Measurements from ENCODE around the gene FAM114A2.

The FAM114A2 gene

DNA sequence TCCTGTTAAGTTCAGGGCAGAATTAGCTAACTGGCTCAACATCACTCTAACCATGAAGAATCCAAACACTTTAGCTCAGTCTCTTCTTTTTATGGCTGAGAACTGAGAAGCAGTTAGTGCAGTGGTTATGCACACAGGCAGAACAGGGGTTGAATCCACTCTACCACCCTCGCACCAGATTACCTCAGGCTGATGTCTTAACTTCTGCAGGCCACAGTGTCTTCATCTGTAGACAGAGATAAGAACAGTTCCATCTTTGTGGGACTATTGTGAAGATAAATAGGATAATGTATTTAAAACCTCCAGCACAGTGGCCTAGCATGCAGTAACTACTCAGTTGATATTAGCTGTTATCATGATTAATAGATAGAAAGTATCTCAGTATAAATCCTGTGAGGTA, 54.8 kb downstream of the FAM114A2 start:
- TF ChIP-seq GATA2 (IDR thresholded peaks at IDR 0.05; ENCODE audit: low read depth, low read length) (no peak), GATA3 (IDR thresholded peaks at IDR 0.05; ENCODE audit: low read depth, low read length) (no peak)

GRCh38 chr5:153981905-153982605, 56.7 kb downstream of the FAM114A2 start:
- TF ChIP-seq GATA3 (IDR thresholded peaks at IDR 0.05; ENCODE audit: low read depth, low read length) (no peak), GATA2 (IDR thresholded peaks at IDR 0.05; ENCODE audit: low read depth, low read length) (no peak)

DNA sequence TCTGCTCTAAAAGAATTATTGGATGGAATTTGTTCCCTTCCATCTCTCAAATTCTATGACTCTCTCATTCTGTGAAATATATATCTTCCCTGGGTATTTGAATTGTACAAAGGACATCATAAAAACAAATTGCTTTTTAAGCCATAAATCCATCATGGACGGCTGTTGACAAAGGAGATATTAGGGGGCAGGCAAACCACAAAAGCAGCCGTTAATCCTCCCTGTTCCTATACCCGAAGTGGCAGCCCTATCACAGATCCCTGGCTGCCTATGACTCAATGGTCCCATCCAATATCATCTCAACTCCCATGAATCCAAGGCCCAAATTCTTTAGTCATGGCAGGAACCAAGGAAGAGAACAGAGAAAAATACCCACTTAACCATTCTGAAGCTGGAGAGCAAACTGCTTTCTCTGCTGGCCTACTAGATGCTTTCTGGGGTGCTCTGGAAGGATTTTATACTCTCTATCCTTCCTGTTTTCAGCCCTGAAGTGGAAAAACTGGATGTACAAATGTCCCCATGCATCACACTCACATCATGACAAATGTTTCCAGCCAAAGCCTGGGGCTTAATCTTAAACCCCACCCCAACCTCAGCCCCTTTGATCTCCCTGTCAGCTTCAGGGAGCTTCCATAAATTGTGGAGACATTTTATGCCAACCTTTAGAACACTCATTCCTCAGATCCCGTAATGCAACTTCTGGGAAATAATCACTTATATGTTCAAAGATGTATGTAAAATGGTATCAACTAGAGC, 59.5 kb downstream of the FAM114A2 start:
- TF ChIP-seq GATA2 (IDR thresholded peaks at IDR 0.05; ENCODE audit: low read depth, low read length) (no peak), GATA3 (IDR thresholded peaks at IDR 0.05; ENCODE audit: low read depth, low read length) (no peak)

- TF ChIP-seq GATA2 (IDR thresholded peaks at IDR 0.05; ENCODE audit: low read depth, low read length) (no peak), GATA3 (IDR thresholded peaks at IDR 0.05; ENCODE audit: low read depth, low read length) (no peak)
Measured at GRCh38 chr5:153974813-153975163, 63.9 kb downstream of the FAM114A2 start.

- TF ChIP-seq GATA2 (IDR thresholded peaks at IDR 0.05; ENCODE audit: low read depth, low read length) (no peak), GATA3 (IDR thresholded peaks at IDR 0.05; ENCODE audit: low read depth, low read length) (no peak)
Measured at GRCh38 chr5:153974131-153974812, 64.4 kb downstream of the FAM114A2 start.

DNA sequence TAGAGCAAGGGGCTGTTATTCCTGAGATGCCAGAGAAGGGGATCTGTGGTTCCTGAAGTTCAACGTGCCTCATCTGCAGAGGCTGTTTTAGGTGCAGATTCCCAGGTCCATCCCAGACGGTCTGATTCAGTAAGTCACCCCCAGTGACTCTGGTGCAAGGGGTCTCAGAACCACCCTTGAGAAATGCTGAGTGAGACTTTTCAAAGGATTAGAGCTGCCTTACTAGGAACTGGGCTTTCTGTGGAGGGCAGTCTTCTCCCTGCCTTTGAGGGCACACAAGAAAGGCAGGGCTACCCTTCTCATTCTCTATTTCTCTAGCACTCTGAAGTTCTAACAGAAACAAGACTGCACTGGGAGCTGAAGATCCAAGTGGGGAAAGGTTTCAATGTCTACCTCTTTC, 66.5 kb downstream of the FAM114A2 start:
- TF ChIP-seq GATA3 (IDR thresholded peaks at IDR 0.05; ENCODE audit: low read depth, low read length) (no peak), GATA2 (IDR thresholded peaks at IDR 0.05; ENCODE audit: low read depth, low read length) (no peak)

GRCh38 chr5:153970496-153970895, 68.2 kb downstream of the FAM114A2 start:
- TF ChIP-seq GATA3 (IDR thresholded peaks at IDR 0.05; ENCODE audit: low read depth, low read length) (no peak), GATA2 (IDR thresholded peaks at IDR 0.05; ENCODE audit: low read depth, low read length) (no peak)

DNA sequence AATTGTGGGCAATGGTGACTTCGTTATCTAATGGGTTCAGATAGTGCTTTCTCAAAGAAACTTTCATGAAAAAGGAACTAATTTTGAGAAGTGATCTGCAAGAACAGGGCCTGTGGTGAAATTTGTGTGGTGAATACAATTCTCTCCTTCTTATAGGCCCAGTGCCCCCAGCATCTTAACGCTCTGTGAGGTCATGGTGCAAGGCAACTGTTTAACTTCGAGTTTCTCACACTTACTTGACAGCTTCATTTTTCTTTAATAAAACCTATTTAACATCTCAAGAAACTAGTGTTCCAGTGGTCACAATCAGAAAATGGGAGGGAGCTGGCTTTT, 69.2 kb downstream of the FAM114A2 start:
- TF ChIP-seq GATA3 (IDR thresholded peaks at IDR 0.05; ENCODE audit: low read depth, low read length) (no peak), GATA2 (IDR thresholded peaks at IDR 0.05; ENCODE audit: low read depth, low read length) (no peak)

GRCh38 chr5:153968761-153969562, 69.7 kb downstream of the FAM114A2 start:
- no peak for TF ChIP-seq GATA2 (IDR thresholded peaks at IDR 0.05; ENCODE audit: low read depth, low read length)
- no peak for TF ChIP-seq GATA3 (IDR thresholded peaks at IDR 0.05; ENCODE audit: low read depth, low read length)

DNA sequence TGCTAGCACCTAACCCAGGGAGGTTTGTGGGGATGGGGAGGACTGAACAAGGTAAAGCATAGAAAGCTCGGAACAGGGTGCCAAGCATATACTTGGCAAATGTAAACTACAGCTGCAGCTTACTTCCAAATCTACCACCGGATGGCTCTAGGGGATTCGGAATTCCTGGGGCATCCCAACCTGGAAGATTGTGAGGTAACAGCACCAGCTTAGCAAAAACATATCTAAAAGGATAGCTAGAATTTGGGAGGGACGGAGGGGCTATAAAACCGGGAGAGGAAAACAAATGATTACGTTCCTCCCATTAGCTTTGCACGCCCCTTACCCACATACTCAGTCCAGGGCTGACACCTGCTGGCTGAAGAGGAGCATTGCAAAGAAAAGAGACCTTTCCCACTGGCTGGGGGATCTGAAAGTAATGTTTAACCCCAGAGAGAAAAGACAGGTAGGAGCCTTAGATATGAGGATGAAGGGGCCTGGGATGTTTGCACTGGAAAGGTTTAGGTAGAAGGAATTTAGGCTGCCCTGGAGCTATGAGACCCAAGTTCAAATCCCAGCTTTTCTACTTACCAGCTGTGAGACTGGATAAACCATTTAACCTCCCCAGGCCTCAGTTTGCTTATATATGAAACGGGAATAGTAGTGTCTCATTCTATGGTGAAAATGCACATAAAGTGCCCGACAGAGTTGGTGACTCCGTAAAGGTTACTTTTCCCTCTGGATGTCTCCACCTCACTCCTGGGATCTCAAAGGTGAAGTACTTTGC, 73.6 kb downstream of the FAM114A2 start:
- TF ChIP-seq GATA2 (IDR thresholded peaks at IDR 0.05; ENCODE audit: low read depth, low read length) (no peak), GATA3 (IDR thresholded peaks at IDR 0.05; ENCODE audit: low read depth, low read length) (no peak)

- no peak for TF ChIP-seq GATA3 (IDR thresholded peaks at IDR 0.05; ENCODE audit: low read depth, low read length)
- no peak for TF ChIP-seq GATA2 (IDR thresholded peaks at IDR 0.05; ENCODE audit: low read depth, low read length)
Measured at GRCh38 chr5:153964191-153964879, 74.4 kb downstream of the FAM114A2 start.

DNA sequence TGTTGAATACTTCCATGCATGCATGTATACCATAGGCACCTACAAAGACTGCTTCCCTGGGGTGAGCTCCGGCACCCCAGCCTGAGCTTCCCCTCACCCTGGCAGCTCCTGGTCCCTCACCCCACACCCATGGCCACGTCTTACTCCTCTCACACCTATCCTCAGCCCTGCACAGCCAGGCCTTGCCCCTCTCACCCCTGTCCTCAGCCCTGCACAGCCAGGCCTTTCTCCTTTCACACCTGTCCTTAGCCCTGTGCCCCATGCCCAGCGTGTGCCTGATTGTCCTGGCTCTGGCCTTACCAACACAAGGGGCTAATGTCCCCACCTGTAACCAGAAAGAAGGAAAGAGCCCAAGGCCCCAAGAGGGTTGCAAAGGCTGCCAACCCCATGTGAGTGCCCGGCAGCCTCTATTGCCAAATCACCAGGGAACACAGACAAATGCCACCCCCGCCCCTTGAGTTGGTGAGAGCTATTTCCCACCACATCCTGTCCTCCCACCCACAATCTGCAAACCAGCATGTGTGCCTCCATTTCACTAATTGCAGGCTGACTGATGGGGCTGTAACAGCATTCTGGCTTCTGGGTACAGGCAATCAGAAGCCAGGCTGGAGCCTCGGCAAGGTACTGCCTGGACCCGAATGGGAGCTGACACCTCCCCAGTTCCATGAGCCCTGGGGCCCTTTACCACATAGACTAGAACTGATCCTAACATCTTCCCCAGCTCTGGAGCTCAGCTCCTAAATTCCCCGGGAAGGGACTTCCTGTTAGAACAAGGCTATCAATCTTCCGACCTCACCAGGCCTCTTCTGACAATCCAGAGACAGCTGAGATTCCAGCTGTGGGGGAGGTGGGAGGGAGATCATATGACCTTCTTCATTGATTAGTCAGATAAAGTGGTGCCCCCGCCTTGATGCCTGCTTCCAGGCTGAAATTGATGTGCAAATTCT, 78.2 kb downstream of the FAM114A2 start:
- TF ChIP-seq GATA3 (IDR thresholded peaks at IDR 0.05; ENCODE audit: low read depth, low read length) (no peak), GATA2 (IDR thresholded peaks at IDR 0.05; ENCODE audit: low read depth, low read length) (no peak)
